ENCODE data around the gene CCDC70.

The CCDC70 gene

DNA sequence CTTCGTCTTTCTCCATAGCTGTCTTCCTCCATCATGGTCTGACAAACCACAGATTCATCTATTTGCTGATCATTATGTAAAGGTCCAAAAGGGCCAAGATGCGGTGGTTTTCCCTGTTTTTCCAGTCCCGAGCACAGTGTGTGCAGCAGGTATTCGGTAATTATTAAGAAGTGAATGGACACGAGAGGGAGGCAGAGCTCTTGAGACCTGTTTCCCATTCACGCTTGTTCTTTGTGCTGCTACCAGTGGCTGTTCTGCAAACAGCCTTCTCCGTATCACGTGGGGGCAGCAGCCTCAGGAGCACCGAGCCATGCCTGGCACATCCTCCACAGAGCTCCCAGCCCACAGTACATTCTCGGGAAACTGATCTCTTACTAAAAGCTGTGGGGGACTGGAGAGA, 50.3 kb downstream of the CCDC70 start:
- DNase-seq = no peak

DNA sequence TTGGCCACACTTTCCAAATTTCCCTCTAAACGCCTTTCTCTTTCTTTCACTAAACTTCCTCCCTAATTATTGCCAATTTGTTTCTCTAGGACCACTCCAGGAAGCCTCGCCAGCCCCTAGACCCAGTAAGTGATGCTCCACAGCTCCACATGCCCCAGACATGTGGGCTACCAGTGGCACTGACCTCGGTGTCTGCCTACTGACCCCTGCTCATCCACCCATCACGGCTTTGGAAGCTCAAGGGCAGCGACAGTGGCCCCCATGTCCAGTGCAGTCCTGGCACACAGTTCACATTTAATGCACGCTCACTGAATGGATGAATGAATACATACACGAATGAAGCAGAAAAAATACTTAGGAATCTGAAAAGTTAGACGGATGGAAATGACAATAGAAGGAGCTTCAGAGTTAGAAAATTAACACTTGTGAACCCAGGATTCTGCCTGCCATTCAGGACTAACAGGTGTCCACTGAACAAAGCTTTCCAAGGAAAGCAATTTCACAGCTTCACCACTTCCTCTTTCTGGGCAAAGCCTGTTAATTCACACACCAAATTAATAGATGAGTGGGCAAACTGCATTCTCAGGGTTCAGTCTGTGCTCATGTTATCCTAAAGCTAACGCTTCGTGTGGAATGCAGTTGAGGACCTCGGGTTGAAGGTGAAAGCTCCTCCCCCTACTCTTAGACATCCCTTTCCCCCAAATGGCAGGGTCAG, 50.9 kb downstream of the CCDC70 start:
- DNase-seq = no peak

DNA sequence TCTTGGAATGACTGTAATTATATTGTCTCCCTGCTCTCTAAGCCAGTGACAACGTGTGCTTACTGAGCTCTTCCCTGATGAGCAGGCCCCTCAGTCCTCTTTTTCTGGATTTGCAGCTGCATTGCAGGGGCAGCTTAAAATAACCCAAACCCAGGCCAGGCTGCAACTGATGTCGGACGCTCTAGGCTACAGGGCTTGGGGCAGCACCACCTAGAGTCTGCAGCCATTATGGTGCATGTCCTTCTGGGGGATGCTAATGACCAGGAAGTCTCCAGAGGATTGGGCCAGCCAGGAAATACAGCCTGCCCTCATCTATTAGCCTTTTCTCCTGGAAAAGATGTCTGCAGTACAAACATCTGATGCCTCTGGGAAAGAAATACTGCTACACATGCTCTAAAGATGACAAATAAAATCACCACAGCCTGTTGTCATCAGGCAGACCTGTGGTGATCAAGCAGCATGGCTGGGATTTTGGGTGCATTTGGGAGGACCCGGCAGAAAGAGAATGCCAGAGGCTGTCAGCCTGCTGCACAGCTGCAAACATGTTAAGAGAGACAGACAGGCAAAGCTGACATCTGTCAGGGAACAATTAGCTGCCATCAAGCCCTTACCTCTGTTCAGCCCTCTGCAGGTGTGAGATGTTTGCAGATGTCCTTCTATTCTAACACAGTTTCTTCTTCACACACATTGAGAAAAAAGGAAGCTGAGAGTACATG, 51.8 kb downstream of the CCDC70 start:
- DNase-seq = no peak

DNA sequence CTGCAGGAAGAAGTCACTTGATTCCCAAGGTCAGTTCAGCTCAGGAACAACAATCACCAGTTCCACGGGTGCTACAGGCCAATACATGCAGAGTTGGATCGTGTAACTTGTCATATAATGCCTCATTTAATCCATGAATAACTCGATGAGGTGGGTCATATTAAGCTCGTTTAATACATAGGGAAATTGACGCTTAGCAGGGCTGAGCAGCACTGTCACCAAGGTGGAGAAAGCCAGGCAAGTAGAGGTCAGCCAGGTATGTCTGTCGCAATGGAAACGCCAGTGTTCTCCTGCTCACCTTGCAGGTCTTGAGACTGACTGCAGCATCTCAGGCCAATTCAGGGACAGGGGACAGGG, 52.3 kb downstream of the CCDC70 start:
- no peak for DNase-seq
